ENCODE data around the gene CCDC138.

Gene CCDC138

DNA sequence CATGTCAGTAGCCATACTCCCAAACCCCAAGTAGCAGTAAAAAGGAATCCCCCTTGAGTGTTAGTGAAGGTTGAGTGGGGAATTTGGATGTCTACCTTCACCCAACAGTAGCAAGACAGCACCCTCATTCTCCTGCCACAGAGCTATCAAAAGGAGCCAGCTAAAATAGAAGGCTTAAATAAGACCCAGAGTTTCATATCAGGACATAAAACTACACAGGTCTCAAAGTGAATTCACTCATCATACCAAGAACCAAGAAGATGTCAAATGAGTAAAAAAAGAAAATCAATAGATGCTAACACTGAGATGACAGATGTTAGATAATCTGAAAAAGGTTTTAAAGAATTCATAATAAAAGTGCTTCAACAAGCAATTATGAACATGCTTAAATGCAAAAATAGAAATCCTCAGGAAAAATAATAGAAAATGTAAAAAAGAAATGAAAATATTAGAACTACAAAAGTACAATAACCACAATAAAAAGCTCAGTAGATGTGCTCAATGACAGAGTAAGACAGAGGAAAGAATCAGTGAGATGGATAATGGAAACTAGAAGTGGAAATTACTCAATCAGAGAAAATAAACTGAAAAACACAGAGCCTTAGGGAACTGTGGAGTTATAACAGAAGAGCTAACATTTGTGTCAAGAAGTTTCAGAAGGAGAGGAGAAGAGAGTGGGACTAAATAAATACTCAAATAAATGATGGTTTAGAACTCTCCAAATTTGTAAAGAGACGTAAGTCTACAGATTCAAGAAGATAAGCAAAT, 111.9 kb downstream of the CCDC138 start:
- DNase-seq: no peak

DNA sequence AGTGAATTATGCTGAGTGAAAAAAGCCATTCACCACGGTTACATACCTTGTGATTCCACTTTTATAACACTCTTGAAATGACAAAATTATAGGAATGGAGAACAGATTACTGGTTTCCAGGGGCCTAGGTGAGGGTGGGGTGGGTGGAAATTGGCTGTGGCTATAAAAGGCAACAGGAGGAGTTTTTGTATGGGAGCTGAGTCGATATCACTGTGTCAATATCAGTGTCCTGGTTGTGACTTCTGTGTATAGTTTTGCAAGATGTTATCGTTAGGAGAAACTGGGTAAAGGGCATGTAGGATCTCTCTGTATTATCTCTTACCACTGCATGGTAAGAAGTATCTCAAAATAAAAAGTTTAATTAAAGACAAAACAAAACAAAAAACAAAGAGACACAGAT, 118.1 kb downstream of the CCDC138 start:
- no peak for DNase-seq

DNA sequence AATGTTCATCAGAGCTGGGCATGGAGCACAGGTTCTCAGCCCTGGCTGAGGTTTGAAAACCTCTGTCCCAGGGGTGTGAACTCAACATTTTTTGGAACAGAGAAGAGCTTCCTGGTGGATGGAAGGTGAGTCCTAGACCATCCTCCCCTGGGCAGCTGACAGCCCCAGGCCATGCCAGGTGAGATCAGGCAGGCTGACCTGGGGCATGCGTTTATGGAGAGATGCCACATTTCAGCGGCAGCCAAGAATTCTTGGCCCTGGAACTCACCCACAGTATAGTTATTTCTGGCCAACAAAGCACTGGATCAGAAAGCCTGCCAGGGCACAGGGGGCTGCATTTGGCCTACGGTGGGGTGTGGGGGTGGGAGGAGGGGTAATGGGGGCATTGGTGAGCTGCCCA, 118.6 kb downstream of the CCDC138 start:
- DNase-seq: no peak

DNA sequence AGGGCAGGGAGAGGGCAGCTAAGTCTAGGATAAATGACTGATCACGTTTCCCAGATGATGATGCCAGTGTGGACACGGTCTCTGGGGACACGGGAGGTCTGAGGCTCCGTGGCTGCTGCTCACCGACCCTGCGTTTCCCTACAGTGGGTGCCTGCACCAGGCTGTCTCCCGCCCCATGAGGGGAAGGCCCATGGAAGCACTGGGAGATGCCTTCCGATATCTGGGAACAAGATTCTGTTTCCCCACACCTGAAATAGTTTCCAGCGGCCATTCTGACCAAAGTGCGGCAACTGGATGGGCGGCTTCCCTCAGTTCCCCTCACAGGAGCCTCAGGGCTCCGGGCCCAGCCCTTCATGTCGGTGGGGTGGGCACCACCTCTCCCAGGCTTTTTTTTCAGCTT, 119.3 kb downstream of the CCDC138 start:
- DNase-seq: no peak

DNA sequence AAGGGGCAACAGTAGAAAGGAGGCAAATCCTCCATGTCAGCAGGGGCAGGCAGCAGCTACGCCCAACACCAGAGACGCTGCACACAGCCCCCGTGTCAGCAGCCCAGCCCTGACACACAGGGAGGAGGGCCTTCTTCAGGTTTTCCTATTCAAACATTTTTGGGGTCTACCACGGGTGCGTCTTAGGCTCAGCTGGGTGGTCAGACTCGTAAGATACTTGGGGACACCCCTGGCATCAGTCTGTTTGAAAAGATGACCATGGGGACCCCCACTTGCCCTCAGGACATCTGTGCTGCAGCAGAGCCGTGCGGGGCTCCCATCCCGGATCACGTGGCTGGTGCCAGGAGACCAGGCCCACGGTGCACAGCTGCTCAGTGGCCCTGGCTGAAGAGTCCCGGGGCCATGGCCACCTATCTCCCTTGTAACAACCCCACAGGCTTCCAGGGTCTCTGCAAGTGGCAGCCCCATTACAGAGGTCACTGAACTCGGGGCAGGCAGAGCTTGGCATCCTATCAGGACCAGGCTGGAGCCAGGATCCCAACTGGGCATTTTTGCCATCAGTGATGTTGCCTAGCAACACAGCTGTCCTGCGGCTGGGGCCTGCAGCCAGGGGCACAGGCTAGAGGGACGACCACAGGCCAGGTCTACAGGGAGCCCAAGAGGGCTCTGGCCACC, 120.0 kb downstream of the CCDC138 start:
- no peak for DNase-seq

DNA sequence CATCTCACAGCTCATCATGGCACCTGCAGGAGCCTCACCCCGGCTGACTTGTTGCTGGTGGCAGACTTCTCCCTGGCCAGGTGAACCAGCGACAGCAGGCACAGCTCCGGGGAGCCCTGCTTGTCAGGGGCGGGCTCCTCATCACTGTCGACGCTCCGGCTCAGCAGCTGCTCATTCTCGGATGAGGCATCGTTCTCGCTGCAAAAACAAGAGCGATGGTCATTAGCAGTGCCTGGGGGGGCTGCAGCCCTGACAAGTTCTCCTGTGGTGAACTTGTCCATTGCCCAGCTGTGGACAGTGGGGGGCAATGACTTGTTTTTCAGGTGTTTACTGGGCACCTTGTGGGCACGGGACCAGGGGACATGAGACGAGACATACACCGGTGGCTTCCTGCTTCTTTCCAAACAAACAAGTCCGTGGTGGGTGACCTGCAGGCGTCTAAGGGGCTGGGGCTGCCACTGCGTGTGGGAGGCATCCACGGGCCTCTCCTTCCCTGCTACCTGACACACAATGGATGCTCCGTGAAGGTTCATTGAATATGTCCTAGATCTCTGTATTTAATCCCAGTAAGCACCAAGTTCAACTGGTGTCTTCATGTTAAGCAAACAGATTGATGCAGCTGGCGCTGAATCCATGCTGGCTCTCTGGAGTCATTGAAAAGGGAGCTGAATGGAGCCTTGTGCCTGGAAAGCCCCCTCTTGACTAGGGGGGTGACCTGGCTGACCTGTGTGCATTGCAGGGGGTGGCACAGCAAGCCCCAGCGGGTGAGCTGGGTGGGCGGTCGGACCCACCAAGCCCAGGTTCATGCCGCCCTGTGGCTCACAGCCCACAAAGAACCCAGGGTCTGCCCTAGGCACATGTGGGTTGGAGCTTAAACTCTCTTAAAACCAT, 121.5 kb downstream of the CCDC138 start:
- peak; percentile 5 for DNase-seq

DNA sequence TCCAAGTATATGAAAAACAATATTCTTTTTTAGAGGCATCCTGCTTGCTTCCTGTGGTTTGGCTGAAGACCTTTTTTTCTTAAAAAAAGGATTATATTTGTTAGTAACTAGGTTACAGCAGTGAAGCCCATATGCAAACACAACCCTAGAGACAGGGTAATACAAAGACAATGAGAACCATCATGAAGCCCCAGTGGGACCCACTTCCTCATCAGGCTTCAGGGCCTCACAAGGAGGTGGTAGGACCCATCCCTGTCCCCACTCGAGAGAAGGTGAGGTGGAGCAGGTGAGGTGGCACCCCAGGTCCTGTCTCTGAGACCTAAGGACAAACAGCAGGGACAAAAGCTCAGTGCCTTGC, 122.1 kb downstream of the CCDC138 start:
- DNase-seq: no peak

DNA sequence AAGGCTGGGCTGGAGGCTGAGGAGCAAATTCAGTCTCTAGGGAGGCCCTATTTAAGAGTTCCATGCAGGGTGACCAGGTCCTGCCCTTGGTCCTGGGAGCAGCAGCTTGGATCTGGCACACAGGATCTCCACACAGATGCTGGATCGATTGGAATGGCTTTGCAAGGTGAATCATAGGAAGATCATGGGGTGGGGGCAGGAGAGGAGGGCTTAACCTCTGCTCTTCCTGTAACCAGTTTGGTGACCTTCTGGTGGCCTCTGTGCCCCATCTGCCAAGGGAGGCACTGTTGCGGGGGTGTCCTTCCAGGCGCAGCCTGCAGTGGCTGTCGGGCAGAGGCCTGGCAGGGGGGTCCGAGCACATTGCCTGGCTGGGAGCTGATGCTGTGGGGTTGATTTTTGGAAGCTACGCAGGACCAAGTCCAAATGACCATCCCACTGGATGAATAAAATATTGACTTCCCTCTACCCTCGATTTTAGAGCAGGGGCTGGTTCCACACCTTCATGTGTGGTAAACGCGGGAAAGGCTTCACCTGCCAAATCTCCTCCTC, 122.8 kb downstream of the CCDC138 start:
- DNase-seq: no peak

DNA sequence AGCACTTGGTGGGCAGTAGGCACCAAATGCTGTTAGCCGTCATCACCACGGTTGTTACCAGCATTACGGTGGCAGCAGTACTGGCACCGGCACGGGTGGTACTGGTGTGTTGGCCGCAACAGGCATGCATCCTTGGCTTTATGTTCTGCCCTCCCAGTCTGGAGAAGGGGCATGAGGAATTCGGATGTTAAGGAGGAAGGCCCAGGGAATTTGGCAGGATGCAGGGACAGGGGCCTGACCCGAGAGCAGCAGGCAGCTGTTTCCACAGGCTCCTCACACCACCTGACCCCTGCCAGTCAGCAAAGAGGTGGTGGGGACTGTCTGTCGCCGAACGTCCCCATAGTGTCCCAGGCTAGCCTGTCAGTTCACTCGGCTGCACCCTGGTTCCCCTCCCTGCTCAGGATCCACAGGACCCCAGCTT, 123.5 kb downstream of the CCDC138 start:
- DNase-seq: no peak

DNA sequence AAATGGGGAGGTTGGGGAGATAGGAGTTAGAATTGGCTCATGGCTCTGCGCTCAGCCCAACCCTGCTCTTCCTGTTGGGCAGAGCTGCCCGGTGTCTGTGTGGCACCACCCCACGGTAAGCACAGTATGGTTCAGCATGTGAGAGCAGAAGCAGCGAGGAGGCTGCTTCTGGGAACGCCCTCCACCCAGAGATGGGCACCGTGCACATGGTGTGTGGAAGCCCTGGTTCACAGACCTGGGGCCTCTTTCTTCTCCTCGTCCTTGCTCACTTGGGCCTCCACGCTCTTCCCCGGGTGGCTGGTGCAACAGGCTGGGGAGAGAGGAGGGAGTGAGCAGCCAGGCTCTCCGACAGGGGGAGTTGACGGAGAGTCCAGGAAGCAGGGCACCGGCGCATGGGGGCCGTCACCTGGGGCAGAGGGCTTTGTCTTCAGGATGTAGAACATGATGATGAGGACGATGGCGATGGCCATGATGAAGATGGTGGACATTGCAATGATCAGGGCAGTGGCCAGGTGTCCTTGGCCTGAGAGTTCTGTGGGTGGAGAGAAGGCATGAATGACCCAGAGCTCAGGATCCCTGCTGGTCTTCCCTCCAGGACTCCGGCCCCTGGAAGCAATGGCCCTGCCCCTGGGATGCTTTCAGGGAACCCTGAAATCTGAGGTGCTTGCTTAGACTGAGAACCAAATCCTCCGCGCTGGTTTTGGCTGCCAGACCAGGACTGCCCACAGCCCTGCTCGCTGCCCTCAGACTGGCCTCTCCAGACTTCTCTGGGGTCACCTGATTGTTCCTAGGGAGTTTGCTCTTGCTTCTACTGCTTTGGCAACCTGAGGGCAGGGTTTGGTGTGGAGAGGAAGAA, 124.2 kb downstream of the CCDC138 start:
- DNase-seq: no peak

DNA sequence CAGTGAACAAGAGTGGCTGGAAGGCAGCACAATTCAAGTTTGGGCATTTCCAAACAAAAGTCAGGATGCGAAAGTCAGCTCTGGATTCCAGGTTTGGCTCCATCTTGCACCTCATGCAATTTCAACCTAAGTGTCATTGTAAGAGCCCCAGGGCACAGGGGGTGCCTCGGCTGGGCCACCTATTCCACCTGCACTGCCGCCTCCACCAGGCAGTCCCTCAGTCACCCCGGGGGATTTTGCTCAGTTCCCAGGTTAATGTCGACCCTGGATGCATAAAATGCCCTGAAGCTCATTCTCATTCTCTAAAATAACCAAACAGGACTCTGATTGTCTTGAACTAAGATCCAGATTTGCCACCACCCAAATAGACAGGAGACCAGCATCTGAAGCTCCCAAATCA, 124.8 kb downstream of the CCDC138 start:
- DNase-seq: no peak

DNA sequence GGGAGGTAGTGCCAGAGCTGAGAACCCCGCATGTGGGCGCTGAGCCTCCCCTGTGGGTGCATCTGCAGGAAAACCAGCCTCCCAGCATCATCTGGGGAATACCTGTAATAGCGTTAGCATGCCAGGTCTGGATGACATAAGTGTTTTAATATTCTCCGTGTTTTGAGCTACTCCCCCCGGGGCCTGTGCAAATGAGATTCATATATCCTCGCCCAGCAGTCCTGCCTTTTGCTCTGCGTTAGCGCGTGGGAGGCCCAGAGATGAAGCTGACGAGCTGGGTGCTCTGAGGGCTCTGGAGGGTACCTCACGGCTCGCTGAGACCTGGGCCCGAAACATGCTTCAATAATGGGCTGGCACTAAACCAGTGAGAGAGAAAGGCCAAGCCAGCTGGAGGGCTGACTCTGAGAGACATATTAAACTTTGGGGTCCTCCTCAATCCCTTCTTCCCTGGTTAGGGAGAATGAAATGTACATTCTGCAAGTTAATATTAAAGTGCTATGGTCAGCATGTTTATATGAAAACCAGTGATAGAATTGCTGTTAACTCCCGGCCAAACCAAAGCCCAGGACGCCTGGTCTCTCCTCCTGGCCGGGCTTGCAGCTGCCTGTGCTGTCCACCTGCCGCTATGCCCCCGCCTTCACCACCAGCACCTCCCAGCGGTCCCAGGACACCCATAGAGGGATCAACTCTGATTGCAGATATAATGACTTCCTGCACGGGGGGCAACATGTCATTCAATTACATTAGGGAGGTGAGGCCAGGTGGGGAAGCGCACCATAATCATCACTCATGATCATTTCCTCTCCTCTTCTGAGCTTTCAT, 125.4 kb downstream of the CCDC138 start:
- no peak for DNase-seq

DNA sequence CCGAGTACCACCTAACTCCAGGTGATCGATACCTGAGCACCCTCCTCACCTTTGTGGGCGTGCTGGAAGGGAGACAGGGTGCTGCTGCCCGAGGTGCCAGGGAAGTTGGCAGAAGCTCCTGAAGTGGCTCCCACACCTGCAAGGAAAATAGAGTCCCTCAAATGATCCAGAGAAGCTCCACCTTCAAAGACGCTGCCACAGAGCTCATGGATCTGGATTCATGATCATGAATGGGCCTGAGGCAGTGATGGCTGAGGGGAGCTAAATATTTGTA, 126.0 kb downstream of the CCDC138 start:
- DNase-seq: no peak

DNA sequence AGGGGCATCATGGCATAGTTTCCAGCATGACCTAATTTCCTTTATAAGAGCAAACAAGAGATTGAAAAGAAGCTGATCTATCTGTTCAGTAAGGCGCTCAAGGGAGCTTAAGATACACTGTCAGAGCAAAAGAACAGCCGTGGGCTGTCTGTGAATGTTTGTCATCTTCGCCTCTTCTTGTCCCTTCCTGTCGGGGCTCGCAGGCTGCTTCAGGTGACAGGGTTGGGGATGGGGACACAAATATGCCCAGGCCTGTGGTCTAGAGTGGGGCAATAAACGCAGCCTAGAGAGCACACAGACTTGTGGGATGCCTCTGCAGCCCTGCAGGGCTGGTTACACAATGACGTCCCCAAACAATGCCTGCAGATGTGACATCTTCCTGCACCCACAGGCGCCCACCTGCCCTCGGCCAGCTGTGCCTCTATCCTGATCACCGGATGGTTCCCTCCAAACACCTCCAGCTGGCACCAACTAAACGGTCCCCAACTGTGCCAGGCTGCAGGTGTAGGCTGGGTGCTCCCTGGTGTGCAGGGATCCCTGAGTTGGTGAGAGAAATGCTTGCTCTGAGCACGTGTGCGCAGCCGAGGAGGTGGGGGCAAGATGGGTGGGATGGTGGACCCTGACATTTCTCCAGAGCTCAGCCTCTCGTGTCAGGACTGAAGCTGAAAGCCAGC, 129.7 kb downstream of the CCDC138 start:
- no peak for DNase-seq

DNA sequence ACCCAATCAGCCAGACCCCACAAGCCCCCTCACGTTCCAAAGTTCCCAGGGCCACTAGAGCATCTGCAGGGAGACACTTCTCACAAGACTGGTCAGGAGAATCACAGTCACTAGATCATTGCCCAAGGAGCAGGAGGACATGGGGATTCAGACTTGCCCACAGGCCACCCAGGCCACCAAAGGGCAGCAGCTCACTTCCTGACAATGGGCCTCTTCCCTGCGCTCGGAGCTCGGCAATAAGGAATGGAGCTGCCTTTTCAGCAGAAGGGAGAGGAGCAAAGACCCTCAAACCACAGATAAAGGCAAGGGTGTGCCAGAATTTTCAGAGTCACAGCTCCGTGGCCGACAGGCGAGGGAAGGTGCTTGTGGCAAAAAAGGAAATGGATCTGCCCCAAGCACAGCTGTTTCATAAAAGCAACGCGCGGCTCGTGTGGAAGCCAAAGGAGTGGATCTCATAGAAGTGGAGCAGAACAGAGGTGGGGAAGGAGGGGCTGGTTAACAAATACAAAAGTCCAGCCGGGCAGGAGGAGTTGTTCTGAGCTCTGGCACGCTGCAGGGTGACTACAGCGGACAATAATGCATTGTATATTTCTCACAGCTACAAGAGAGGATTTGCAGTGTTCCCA, 130.3 kb downstream of the CCDC138 start:
- DNase-seq: no peak

DNA sequence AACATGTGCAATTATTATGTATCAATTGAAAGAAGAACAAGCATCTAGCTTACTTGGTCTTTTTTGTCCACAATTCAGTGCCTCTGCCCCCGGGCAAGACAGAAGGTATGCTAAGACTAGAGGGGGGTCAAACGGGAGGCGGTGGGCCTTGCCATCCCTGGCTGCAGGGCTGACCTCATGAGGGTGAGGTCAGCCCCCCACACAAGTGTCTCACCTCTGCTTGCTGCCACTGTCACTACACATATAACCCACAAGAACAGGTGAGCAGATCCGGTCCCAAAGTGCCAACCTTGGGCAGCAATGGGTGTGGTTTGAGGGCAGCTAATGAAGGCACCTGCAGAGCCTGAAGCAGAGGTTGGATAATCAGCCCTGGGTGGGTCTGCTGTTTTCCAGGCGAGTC, 131.0 kb downstream of the CCDC138 start:
- DNase-seq: no peak

DNA sequence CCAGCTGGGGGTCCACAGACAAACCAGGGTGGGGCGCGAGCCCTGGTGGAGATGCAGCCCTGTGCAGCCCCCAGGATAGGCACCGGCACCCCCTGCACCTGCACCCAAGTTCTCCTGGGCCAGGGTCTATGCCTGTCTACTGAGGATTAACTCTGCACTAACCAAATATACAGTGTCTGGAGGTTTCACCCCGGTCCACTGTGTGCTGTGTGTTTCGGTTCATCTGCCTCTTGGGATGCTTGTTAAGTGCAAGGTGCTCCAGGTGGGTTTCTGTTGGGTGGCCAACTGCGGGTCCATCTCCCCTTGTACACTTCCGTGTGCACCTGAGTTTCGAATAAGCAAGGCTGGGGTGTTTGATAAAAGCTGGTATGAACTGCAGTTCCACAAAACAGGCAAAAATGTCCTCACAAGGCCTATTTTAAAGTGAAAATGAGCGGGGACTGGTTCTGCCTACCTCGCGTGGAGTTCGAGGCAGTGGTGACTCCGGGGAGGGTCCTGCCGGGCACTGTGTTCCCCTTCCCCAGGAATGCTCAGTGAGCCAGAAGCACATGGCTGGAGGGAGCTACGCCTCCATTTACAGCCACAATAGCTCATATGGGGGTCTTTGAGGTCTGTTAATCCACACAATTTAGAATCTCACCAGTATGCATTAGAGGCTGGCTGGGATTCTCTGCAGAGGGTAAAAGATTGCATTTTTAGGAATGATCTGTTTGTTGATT, 131.7 kb downstream of the CCDC138 start:
- DNase-seq: no peak

DNA sequence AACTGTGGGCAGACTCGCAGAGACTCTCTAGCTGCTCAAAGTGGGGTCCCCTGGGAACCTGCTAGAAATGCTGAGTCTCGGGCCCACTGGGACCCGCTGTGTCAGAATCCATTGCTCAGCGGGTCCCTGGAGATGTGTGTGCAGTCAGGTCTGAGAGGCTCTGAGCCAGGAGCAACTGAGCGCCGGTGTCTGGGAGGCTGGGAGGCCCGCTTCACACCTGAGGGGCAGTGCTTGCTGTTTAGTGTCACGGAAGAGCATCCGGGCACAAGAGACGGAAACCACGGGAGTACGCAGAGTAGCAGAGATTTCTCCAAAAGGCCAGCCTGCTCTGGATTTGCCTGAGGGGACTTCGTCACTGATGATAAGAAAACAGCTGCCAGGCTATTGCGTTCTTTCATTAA, 132.4 kb downstream of the CCDC138 start:
- no peak for DNase-seq

DNA sequence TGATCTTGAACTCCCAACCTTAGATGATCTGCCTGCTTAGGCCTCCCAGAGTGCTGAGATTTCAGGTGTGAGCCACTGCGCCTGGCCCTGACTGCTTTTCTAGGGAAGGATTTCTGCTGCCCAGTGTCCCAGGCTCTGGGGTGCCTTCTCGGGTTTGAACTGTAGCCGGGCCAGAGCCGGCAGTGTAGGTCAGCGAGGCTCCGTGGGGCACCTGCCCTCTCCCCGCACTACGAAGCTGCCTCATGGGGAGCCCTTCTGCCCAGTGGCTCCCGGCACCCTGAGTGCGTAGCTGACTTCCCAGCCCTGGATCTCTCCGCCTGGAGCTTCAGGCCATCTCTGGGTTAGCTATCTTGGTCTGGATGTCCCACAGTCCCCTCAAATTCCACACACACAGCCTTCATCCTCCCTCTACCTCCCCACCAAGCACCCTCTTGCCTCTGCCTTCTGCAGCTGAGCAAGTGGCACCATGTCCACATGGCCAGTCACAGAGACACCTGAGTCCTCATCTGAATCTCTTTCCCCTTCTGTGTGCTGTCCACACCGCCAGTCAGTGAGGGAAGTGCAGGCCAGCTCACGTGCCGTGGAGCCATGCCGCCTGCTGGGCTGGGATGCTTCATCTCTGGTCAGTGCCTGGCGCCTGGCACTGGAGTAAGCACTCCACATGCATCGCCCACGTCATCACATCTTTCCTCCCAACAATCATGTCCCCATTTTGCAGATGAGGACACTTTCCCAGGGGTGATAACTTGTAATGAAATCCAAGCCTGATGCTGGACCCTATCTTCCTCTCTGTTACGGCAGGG, 133.2 kb downstream of the CCDC138 start:
- DNase-seq: no peak

All from DMS153 (cell line).